ENCODE results near the gene G6PC3.

The G6PC3 gene

GRCh38 chr17:44083250-44083849, 12.8 kb downstream of the G6PC3 start:
- peak; percentile 19 for TF ChIP-seq CTCF (IDR thresholded peaks at IDR 0.05; ENCODE audit: low read depth, low read length)
- TF ChIP-seq MAX (IDR thresholded peaks at IDR 0.05; ENCODE audit: low read depth, low read length) = no peak
- no peak overlapping the region for H3K4me3 ChIP-seq (ENCODE audit: low read depth, low read length)
- no peak for DNase-seq (ENCODE audit: low read depth)

GRCh38 chr17:44084131-44084538, 13.6 kb downstream of the G6PC3 start:
- no peak overlapping the region for H3K4me3 ChIP-seq (ENCODE audit: low read depth, low read length)
- TF ChIP-seq POLR2A (IDR thresholded peaks at IDR 0.05; ENCODE audit: extremely low read depth, insufficient read length) (no peak), CTCF (IDR thresholded peaks at IDR 0.05; ENCODE audit: low read depth, low read length) (peak; percentile 40), MAX (IDR thresholded peaks at IDR 0.05; ENCODE audit: low read depth, low read length) (0 out of 2 replicates have a peak, but pooled peaks have one; percentile 5)
- peak; percentile 53 for DNase-seq (ENCODE audit: low read depth)

GRCh38 chr17:44084921-44085320, 14.4 kb downstream of the G6PC3 start:
- TF ChIP-seq POLR2A (IDR thresholded peaks at IDR 0.05; ENCODE audit: extremely low read depth, insufficient read length) = no peak
- H3K4me3 ChIP-seq (ENCODE audit: low read depth, low read length) = no peak overlapping the region
- DNase-seq (ENCODE audit: low read depth) = no peak

GRCh38 chr17:44085908-44086307, 15.4 kb downstream of the G6PC3 start:
- H3K4me3 ChIP-seq (ENCODE audit: low read depth, low read length) = no peak overlapping the region
- TF ChIP-seq MYC (IDR thresholded peaks at IDR 0.05; ENCODE audit: low read depth, low read length) (no peak), MAX (IDR thresholded peaks at IDR 0.05; ENCODE audit: low read depth, low read length) (no peak), POLR2A (IDR thresholded peaks at IDR 0.05; ENCODE audit: extremely low read depth, insufficient read length) (no peak), CTCF (IDR thresholded peaks at IDR 0.05; ENCODE audit: low read depth, low read length) (no peak)
- no peak for DNase-seq (ENCODE audit: low read depth)

- peak; percentile 94 for DNase-seq (ENCODE audit: low read depth)
- H3K4me3 ChIP-seq (ENCODE audit: low read depth, low read length) = peak overlapping the region; percentile 11
- TF ChIP-seq MYC (IDR thresholded peaks at IDR 0.05; ENCODE audit: low read depth, low read length) (peak; percentile 42; the same call in 1 of the 2 replicates), MAX (IDR thresholded peaks at IDR 0.05; ENCODE audit: low read depth, low read length) (peak; percentile 70), POLR2A (IDR thresholded peaks at IDR 0.05; ENCODE audit: extremely low read depth, insufficient read length) (no peak)
Measured at GRCh38 chr17:44086364-44087311, 16.1 kb downstream of the G6PC3 start.

- peak overlapping the region; percentile 11 for H3K4me3 ChIP-seq (ENCODE audit: low read depth, low read length)
- TF ChIP-seq MYC (IDR thresholded peaks at IDR 0.05; ENCODE audit: low read depth, low read length) (no peak), MAX (IDR thresholded peaks at IDR 0.05; ENCODE audit: low read depth, low read length) (no peak), CTCF (IDR thresholded peaks at IDR 0.05; ENCODE audit: low read depth, low read length) (no peak), POLR2A (IDR thresholded peaks at IDR 0.05; ENCODE audit: extremely low read depth, insufficient read length) (no peak)
- peak; percentile 50 for DNase-seq (ENCODE audit: low read depth)
Measured at GRCh38 chr17:44087319-44087718, 16.8 kb downstream of the G6PC3 start.

Measured in NB4 (cell line).